H1 (cell line): ENCODE results near the gene PRX. TPM values are rescaled to one million over a fixed set of nuclear protein-coding genes. Genes with fewer than 3 reads are reported as not detected.

Source experiments
- KDM5A ChIP-seq: fragments of 200-600 bp; IDR thresholded peaks from 2 replicates; pipeline ENCODE4 v1.7.1; 2012; ENCODE audit warnings: mild to moderate bottlenecking, low read length, inconsistent platforms, mixed read lengths
- SIRT6 ChIP-seq: IDR thresholded peaks from one replicate; pipeline ENCODE4 v1.7.1; 2012; ENCODE audit warnings: low read length, inconsistent platforms
- polyA plus RNA-seq, 7 experiments: library from polyadenylated mRNA; depleted of rRNA in 3 of 7; stranded (reverse) in 5 of 7; unstranded in 2 of 7; fragments of >200 nt in 5 of 7; fragments of 200-250 nt in 2 of 7; gene quantifications; 1 replicate in 5 of 7; 2 replicates in 1 of 7; 4 replicates in 1 of 7; pipeline versions ENCODE4 v1.2.1 to v1.2.3, GENCODE V29; 2011 to 2013; ENCODE audit warnings: missing spikeins in 2 of 7, mixed read lengths in 2 of 7
- total RNA-seq: library from RNA; stranded (reverse); fragmentation: NEBNext Ultra II Directional; extraction: Animal tissue kit (Norgen Biotek cat#: 25700); gene quantifications from 2 replicates; pipeline ENCODE4 v1.2.1, GENCODE V29; 2021

The PRX gene
- total and polyA plus RNA-seq, 2 of the 8 experiments (the other 6 are each of a cell fraction or from before 2014, with no cell fraction given), result 2.8 to 5.8 TPM

DNA sequence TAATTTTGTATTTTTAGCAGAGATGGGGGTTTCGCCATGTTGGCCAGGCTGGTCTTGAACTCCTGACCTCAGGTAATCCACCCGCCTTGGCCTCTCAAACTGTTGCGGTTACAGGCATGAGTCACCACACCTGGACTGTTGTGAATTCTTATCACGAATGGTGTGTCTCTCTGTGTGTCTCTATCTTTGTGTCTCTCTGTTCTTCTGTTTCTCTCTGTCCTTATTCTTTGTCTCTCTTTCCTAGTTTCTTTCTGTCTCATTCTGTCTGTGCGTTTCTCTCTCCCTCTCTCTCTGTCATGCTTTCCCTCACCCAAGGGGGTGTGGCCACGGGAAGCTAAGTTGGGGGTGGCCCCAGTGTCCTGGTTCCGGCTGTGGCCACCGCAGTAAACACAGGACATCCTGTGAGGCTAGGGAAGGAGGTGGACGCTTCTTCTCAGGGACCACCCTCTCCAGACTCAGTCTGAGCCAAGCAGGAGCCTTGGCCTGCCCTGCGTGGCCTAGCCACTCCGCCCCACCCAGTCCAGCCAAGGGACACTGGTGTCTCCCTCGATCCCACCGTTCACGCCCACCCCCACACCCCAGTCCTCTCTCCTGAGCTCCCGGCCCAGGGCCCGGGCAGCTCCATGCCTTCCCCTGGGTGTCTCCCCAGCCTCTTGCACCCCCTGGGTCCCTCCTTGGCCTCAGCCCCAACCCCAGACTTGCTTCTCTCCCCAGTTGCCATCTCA, 3.9 kb upstream of the PRX start (continued):
- TF ChIP-seq SIRT6, result no peak
- no peak for TF ChIP-seq KDM5A
